ENCODE measurements around the gene PLCB4. TPM values are rescaled to one million over a fixed set of nuclear protein-coding genes. Genes with fewer than 3 reads are reported as not detected.

The PLCB4 gene
- total RNA-seq, 1 donor from 2014 or later = 20.6 TPM

DNA sequence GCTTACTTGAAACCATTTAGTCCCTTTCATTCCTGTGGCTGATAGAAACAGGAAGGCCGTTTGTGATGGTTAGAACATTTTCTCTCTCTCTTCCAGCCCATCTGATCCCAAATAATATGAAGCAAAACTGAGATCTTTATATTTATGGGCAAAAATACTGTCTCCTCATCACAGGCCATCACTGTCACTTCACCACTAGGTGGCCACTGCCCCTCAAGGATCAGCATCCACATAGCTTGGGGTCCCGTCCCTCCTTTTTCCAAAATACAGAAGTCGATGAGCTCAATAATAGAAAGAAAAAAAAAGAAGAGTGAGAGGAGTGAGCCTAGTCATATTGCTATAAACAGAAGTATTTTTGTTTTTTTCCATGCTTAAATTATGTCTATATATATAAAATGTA is 399.1 kb downstream of the PLCB4 start:
- Histone ChIP-seq H3K4me1 (no peaks in the 10 kb centered on the region), H4K20me1 (ENCODE audit: low read depth) (no peaks in the 10 kb centered on the region), H3K79me2 (ENCODE audit: low read depth) (no peaks in the 10 kb centered on the region), H3K4me3 (no peak overlapping the region), H2AFZ (replicated peaks) (no peak overlapping the region), H3K4me2 (no peak overlapping the region), H3K9ac (no peak overlapping the region), H3K27me3 (no peaks in the 10 kb centered on the region), H3K27ac (no peak overlapping the region), H3K9me3 (ENCODE audit: low read depth) (no peaks in the 10 kb centered on the region), H3K36me3 (no peaks in the 10 kb centered on the region), H3F3A (ENCODE audit: low read depth) (peaks cover 5% of the 10 kb centered on the region)
- no peaks in the 10 kb centered on the region for H3K27me3 Mint-ChIP-seq (ENCODE audit: insufficient read depth, low read depth)
- H3K4me1 Mint-ChIP-seq = no peaks in the 10 kb centered on the region
- H3K9me3 Mint-ChIP-seq = peaks cover 12% of the 10 kb centered on the region
- no peak overlapping the region for H3K4me3 Mint-ChIP-seq
- H3K27ac Mint-ChIP-seq = no peak overlapping the region
- DNase-seq (ENCODE audit: low spot score) = peak; percentile 59
- TF ChIP-seq EZH2phosphoT487 (IDR thresholded peaks at IDR 0.05) (no peak), EZH2 (IDR thresholded peaks at IDR 0.05) (no peak)
- TF ChIP-seq, protein P1, sequence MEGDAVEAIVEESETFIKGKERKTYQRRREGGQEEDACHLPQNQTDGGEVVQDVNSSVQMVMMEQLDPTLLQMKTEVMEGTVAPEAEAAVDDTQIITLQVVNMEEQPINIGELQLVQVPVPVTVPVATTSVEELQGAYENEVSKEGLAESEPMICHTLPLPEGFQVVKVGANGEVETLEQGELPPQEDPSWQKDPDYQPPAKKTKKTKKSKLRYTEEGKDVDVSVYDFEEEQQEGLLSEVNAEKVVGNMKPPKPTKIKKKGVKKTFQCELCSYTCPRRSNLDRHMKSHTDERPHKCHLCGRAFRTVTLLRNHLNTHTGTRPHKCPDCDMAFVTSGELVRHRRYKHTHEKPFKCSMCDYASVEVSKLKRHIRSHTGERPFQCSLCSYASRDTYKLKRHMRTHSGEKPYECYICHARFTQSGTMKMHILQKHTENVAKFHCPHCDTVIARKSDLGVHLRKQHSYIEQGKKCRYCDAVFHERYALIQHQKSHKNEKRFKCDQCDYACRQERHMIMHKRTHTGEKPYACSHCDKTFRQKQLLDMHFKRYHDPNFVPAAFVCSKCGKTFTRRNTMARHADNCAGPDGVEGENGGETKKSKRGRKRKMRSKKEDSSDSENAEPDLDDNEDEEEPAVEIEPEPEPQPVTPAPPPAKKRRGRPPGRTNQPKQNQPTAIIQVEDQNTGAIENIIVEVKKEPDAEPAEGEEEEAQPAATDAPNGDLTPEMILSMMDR (IDR thresholded peaks at IDR 0.05) = peak; percentile 84
- peaks cover 4% of the 10 kb centered on the region for H3K36me3 Mint-ChIP-seq

DNA sequence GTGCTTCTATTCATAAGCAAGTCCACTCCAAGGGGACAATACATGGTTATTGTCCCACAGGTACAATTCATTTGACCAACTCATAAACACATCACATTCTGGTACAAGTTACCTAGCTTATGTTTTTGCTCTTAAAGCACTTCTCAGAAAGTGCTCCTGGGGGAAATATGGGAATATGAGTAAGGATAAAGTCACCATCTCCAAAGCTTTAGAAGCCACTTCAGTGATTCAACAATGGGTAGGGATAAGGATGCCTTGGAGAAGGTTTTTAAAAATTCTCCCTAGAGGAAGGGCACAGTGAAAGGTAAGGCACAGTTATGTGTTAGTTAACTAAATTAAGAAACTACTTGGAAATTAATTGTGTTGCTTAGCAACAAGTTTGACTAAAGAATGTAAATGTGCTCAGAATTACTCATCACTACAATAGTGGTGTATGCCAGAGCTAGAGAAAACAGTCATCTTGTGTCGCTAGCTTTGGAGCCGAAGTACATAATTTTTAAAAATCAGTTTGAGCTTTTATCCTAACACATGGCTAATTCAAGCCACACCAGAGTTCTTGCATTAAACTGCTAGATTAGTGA is 406.0 kb downstream of the PLCB4 start:
- Histone ChIP-seq H3K9me3 (ENCODE audit: low read depth) (no peaks in the 10 kb centered on the region), H3K4me1 (no peaks in the 10 kb centered on the region), H3K4me2 (no peak overlapping the region), H3K36me3 (no peaks in the 10 kb centered on the region), H3K4me3 (no peak overlapping the region), H3K9ac (no peak overlapping the region), H2AFZ (replicated peaks) (no peak overlapping the region), H3K79me2 (ENCODE audit: low read depth) (no peaks in the 10 kb centered on the region), H3K27me3 (no peaks in the 10 kb centered on the region), H3F3A (ENCODE audit: low read depth) (no peaks in the 10 kb centered on the region), H3K27ac (no peak overlapping the region), H4K20me1 (ENCODE audit: low read depth) (no peaks in the 10 kb centered on the region)
- H3K4me1 Mint-ChIP-seq = peaks cover 5% of the 10 kb centered on the region
- H3K36me3 Mint-ChIP-seq = peaks cover 5% of the 10 kb centered on the region
- TF ChIP-seq, protein P1 (IDR thresholded peaks at IDR 0.05) = no peak
- H3K27me3 Mint-ChIP-seq (ENCODE audit: insufficient read depth, low read depth) = peaks cover 2% of the 10 kb centered on the region
- no peaks in the 10 kb centered on the region for H3K9me3 Mint-ChIP-seq
- DNase-seq (ENCODE audit: low spot score) = no peak
- H3K4me3 Mint-ChIP-seq = no peak overlapping the region
- no peak overlapping the region for H3K27ac Mint-ChIP-seq

DNA sequence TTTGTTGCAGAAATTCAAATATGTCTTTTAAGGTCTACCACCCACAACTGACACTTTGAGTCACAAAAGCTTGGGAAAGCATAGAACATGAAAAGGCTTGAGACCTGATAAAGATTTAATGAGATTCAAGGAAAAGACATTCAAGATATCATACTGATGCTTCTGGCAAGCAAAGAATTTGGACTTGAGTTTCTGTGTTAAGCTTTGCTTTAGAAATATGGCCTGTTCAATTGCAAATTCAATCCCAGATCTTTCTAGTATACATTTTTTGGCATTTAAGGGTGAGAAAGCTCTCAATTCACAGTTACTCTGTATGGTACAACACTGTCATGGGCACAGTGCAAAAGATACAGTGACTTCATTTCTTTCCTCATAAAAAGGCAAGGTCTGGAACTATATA is 406.6 kb downstream of the PLCB4 start:
- Histone ChIP-seq H3K4me2 (no peak overlapping the region), H3K9ac (no peak overlapping the region), H3K79me2 (ENCODE audit: low read depth) (no peaks in the 10 kb centered on the region), H3K9me3 (ENCODE audit: low read depth) (no peaks in the 10 kb centered on the region), H3K4me3 (no peak overlapping the region), H3K27ac (no peak overlapping the region), H4K20me1 (ENCODE audit: low read depth) (no peaks in the 10 kb centered on the region), H3K27me3 (no peaks in the 10 kb centered on the region), H3K36me3 (no peaks in the 10 kb centered on the region), H2AFZ (replicated peaks) (no peak overlapping the region), H3F3A (ENCODE audit: low read depth) (no peaks in the 10 kb centered on the region), H3K4me1 (no peaks in the 10 kb centered on the region)
- TF ChIP-seq, protein P1 (IDR thresholded peaks at IDR 0.05) = no peak
- TF ChIP-seq EZH2 (IDR thresholded peaks at IDR 0.05) (no peak), EZH2phosphoT487 (IDR thresholded peaks at IDR 0.05) (no peak)
- H3K27ac Mint-ChIP-seq = no peak overlapping the region
- H3K4me3 Mint-ChIP-seq = no peak overlapping the region
- no peak for DNase-seq (ENCODE audit: low spot score)
- H3K36me3 Mint-ChIP-seq = peaks cover 5% of the 10 kb centered on the region
- H3K4me1 Mint-ChIP-seq = peaks cover 5% of the 10 kb centered on the region
- H3K9me3 Mint-ChIP-seq = no peaks in the 10 kb centered on the region
- H3K27me3 Mint-ChIP-seq (ENCODE audit: insufficient read depth, low read depth) = peaks cover 2% of the 10 kb centered on the region
